HCT116 (cell line): ENCODE data around the gene CRISPLD2. TPM values are rescaled to one million over a fixed set of nuclear protein-coding genes. Genes with fewer than 3 reads are reported as not detected.

Source experiments
- ATAC-seq: fragments of 200-7000 bp; cut with Tn5 transposase; 2 replicates; pipeline ENCODE4 v1.9.1; 2020; ENCODE audit warnings: mild to moderate bottlenecking, moderate library complexity
- BruUV-seq: library from RNA; stranded (reverse); fragments of 400-500 nt; replicated peaks from 2 replicates; lab custom pipeline; 2021; lab: Mats Ljungman, UMichigan
- CTCF ChIA-PET: fragments of 300-600 bp; sonication (Branson Sonifier 250); formaldehyde crosslinking; loops from one replicate; lab custom pipeline; 2021; ENCODE audit warnings: antibody characterized with exemption; lab: Charles Lee
- POLR2A ChIA-PET: fragments of 300-600, 350-600 bp; sonication (Branson Sonifier 250); formaldehyde crosslinking; loops from one replicate; lab custom pipeline; 2021; ENCODE audit warnings: antibody characterized with exemption; lab: Charles Lee
- RAD21 ChIA-PET, 2 experiments: fragments of 300-600 bp; sonication (Branson Sonifier 250); formaldehyde crosslinking; loops; one replicate each; lab custom pipeline; 2023; ENCODE audit warnings: low total read pairs in 2 of 2; ENCODE audit not compliant: uncharacterized antibody in 2 of 2, unreplicated experiment in 2 of 2, low non-redundant PET in 1 of 2; lab: Charles Lee
- DNase-seq: peaks from one replicate; pipeline ENCODE4 v3.0.0-alpha.2; 2010; ENCODE audit warnings: low read depth, low spot score
- H2AFZ ChIP-seq: fragments of 200-600 bp; shearing (Covaris generic), sonication (generic); 2 replicates; pipeline ENCODE4 v1.6.1; 2017; ENCODE audit warnings: low read depth, mixed run types, mixed read lengths, antibody characterized with exemption, low read length; ENCODE audit not compliant: poor library complexity, severe bottlenecking
- H3K27ac ChIP-seq: 2 replicates; pipeline ENCODE4 v1.5.1; 2012; ENCODE audit warnings: low read depth, low read length
- H3K27me3 ChIP-seq: fragments of 200-600 bp; sonication (generic); 2 replicates; pipeline ENCODE4 v1.6.1; 2016; ENCODE audit warnings: mixed run types, low read length, mixed read lengths; ENCODE audit not compliant: insufficient read depth
- H3K36me3 ChIP-seq, 2 experiments: fragments of 200-500 bp in 1 of 2; fragments of 200-600 bp in 1 of 2; sonication (Bioruptor generic) in 1 of 2; sonication (generic) in 1 of 2; 2 replicates each; pipeline versions ENCODE4 v1.5.1 to v1.6.1; 2014 to 2016; ENCODE audit warnings: low read length in 2 of 2, inconsistent platforms in 1 of 2, mixed read lengths in 1 of 2, mixed run types in 1 of 2; ENCODE audit not compliant: insufficient read depth in 2 of 2, control insufficient read depth in 1 of 2
- H3K4me1 ChIP-seq, 2 experiments: fragments of 200-600 bp in 1 of 2; sonication (generic) in 1 of 2; 2 replicates each; pipeline versions ENCODE4 v1.5.1 to v1.6.1; 2012 to 2017; ENCODE audit warnings: low read length in 2 of 2, inconsistent platforms in 1 of 2, mild to moderate bottlenecking in 1 of 2, mixed read lengths in 1 of 2, mixed run types in 1 of 2, moderate library complexity in 1 of 2; ENCODE audit not compliant: insufficient read depth in 2 of 2, control insufficient read depth in 1 of 2
- H3K4me2 ChIP-seq: fragments of 200-600 bp; sonication (generic); 2 replicates; pipeline ENCODE4 v1.6.1; 2017; ENCODE audit warnings: mixed run types, low read length, mixed read lengths
- H3K4me3 ChIP-seq, 2 experiments: fragments of 200-600 bp in 1 of 2; sonication (generic) in 1 of 2; replicated peaks in 1 of 2; 2 replicates each; pipeline ENCODE4 v1.5.1; 2011 to 2016; ENCODE audit warnings: low read length in 2 of 2, control low read depth in 1 of 2, low read depth in 1 of 2, mild to moderate bottlenecking in 1 of 2, mixed read lengths in 1 of 2, mixed run types in 1 of 2
- H3K79me2 ChIP-seq: fragments of 200-600 bp; sonication (generic); 2 replicates; pipeline ENCODE4 v1.6.1; 2017; ENCODE audit warnings: mild to moderate bottlenecking, mixed run types, low read length, moderate library complexity, mixed read lengths; ENCODE audit not compliant: insufficient read depth
- H3K9ac ChIP-seq: fragments of 200-600 bp; sonication (generic); 2 replicates; pipeline ENCODE4 v1.6.1; 2016; ENCODE audit warnings: low read length, mixed read lengths
- H3K9me2 ChIP-seq: fragments of 200-600 bp; sonication (generic), shearing (Covaris generic); 2 replicates; pipeline ENCODE4 v1.6.1; 2017; ENCODE audit warnings: mixed run types, mild to moderate bottlenecking, moderate library complexity; ENCODE audit not compliant: insufficient read depth
- H3K9me3 ChIP-seq, 2 experiments: fragments of 200-500 bp in 1 of 2; fragments of 200-600 bp in 1 of 2; sonication (Bioruptor generic) in 1 of 2; sonication (generic) in 1 of 2; 2 replicates each; pipeline ENCODE4 v1.6.1; 2014 to 2017; ENCODE audit warnings: low read length in 2 of 2, mixed read lengths in 2 of 2, inconsistent platforms in 1 of 2, low read depth in 1 of 2, mild to moderate bottlenecking in 1 of 2, mixed run types in 1 of 2, moderate library complexity in 1 of 2; ENCODE audit not compliant: control insufficient read depth in 1 of 2, insufficient read depth in 1 of 2
- H4K20me1 ChIP-seq: fragments of 200-600 bp; sonication (generic), shearing (Covaris generic); 2 replicates; pipeline ENCODE4 v1.6.1; 2017; ENCODE audit warnings: mixed run types, mild to moderate bottlenecking, moderate library complexity; ENCODE audit not compliant: insufficient read depth
- CBX3 ChIP-seq: IDR thresholded peaks from 2 replicates; pipeline ENCODE4 v1.6.1; 2012; ENCODE audit warnings: low read depth
- CEBPB ChIP-seq: IDR thresholded peaks from 2 replicates; pipeline ENCODE4 v1.6.1; 2012; ENCODE audit warnings: low read depth
- EGR1 ChIP-seq: IDR thresholded peaks from 2 replicates; pipeline ENCODE4 v1.6.1; 2012; ENCODE audit warnings: low read depth
- ELF1 ChIP-seq: IDR thresholded peaks from 2 replicates; pipeline ENCODE4 v1.6.1; 2012; ENCODE audit warnings: low read depth, borderline replicate concordance
- EZH2 ChIP-seq: fragments of 200-600 bp; sonication (generic); IDR thresholded peaks from 2 replicates; pipeline ENCODE4 v1.6.1; 2017; ENCODE audit warnings: antibody characterized with exemption, mixed run types
- EZH2phosphoT487 ChIP-seq: fragments of 200-600 bp; IDR thresholded peaks from 2 replicates; pipeline ENCODE4 v1.6.1; 2018; ENCODE audit warnings: antibody characterized with exemption, borderline replicate concordance
- FOSL1 ChIP-seq: IDR thresholded peaks from 2 replicates; pipeline ENCODE4 v1.6.1; 2012; ENCODE audit warnings: low read depth
- JUND ChIP-seq: IDR thresholded peaks from 2 replicates; pipeline ENCODE4 v1.6.1; 2012
- MAX ChIP-seq: IDR thresholded peaks from 2 replicates; pipeline ENCODE4 v1.6.1; 2012
- POLR2A ChIP-seq: IDR thresholded peaks from 2 replicates; pipeline ENCODE4 v1.7.0; 2011; ENCODE audit warnings: borderline replicate concordance; ENCODE audit not compliant: insufficient read depth, insufficient read length; ENCODE audit errors: extremely low read depth
- POLR2AphosphoS5 ChIP-seq: IDR thresholded peaks from 2 replicates; pipeline ENCODE4 v1.6.1; 2011; ENCODE audit warnings: mild to moderate bottlenecking, low read depth, low read length, moderate library complexity
- SIN3A ChIP-seq: IDR thresholded peaks from 2 replicates; pipeline ENCODE4 v1.6.1; 2012; ENCODE audit warnings: low read depth
- SP1 ChIP-seq: IDR thresholded peaks from 2 replicates; pipeline ENCODE4 v1.6.1; 2012; ENCODE audit warnings: low read depth
- TCF7L2 ChIP-seq: IDR thresholded peaks from 2 replicates; pipeline ENCODE4 v1.7.0; 2011; ENCODE audit warnings: borderline replicate concordance, inconsistent platforms; ENCODE audit not compliant: insufficient read depth, insufficient read length; ENCODE audit errors: extremely low read depth
- YY1 ChIP-seq: IDR thresholded peaks from 2 replicates; pipeline ENCODE4 v1.6.1; 2011; ENCODE audit warnings: low read length, low read depth, moderate library complexity, mild to moderate bottlenecking; ENCODE audit not compliant: insufficient replicate concordance; ENCODE audit errors: extremely low read depth
- ZBTB33 ChIP-seq: IDR thresholded peaks from 2 replicates; pipeline ENCODE4 v1.6.1; 2011; ENCODE audit warnings: mild to moderate bottlenecking, low read length, moderate library complexity; ENCODE audit not compliant: insufficient replicate concordance; ENCODE audit errors: extremely low read depth
- ZFX ChIP-seq: fragments of 450-650 bp; IDR thresholded peaks from 2 replicates; pipeline ENCODE4 v1.6.1; 2017
- ZNF274 ChIP-seq: fragments of 200-500 bp; sonication (Bioruptor generic); IDR thresholded peaks from 2 replicates; pipeline ENCODE4 v1.6.1; 2014; ENCODE audit warnings: mild to moderate bottlenecking, low read depth, low read length, inconsistent platforms
- intact Hi-C: fragments of 100-400 bp; cut with micrococcal nuclease; formaldehyde crosslinking; loops from 2 replicates; pipeline ENCODE4 v1.10.0; 2022
- total RNA-seq: library from RNA; stranded (reverse); gene quantifications from one replicate; pipeline ENCODE4 v1.2.1, GENCODE V29; 2021; ENCODE audit not compliant: unreplicated experiment
- TF ChIP-seq, protein P1 (sequence below), 3 experiments: fragments of 200-600 bp in 1 of 3; sonication (generic) in 1 of 3; IDR thresholded peaks in 2 of 3; conservative IDR thresholded peaks in 1 of 3; 2 replicates each; pipeline ENCODE4 v1.5.1; 2012 to 2017; ENCODE audit warnings: low read depth in 2 of 3, low read length in 2 of 3, antibody characterized with exemption in 1 of 3, borderline replicate concordance in 1 of 3, control low read depth in 1 of 3, mild to moderate bottlenecking in 1 of 3, mixed read lengths in 1 of 3, mixed run types in 1 of 3, moderate library complexity in 1 of 3; ENCODE audit not compliant: insufficient read depth in 1 of 3

The CRISPLD2 gene
- total RNA-seq, 1 experiment from 2014 or later = 4.6 TPM

DNA sequence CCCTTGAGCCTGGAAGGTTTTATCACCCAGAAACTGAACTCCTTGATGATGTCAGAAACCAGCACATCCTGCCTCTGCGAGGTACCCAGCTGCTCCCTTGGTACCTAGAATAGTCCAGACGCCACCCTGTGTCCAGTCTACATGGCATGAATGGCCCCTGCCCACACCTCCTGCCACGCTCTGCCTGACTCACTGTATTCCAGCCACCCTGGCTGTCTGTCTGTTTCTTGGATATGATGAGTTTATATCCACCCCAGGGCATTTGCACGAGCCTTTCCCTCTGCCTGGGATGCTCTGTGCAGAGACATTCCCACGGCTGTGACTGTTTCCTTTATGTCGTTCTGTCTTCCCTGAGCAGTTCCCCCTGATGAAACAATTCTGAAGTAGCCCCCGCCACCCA lies 68.7 kb downstream of the CRISPLD2 start:
- Histone ChIP-seq H2AFZ (no peak overlapping the region), H3K27ac (no peak overlapping the region), H3K79me2 (no peaks in the 10 kb centered on the region), H3K4me1 (peaks cover 0 to 13% of the 10 kb centered on the region in 2 experiments; a peak in 2 of 4 replicates), H3K9ac (no peak overlapping the region), H3K4me3 (no peak overlapping the region), H3K9me2 (no peaks in the 10 kb centered on the region), H3K9me3 (no peaks in the 10 kb centered on the region), H3K36me3 (no peaks in the 10 kb centered on the region), H3K4me2 (no peak overlapping the region), H4K20me1 (no peaks in the 10 kb centered on the region), H3K27me3 (no peaks in the 10 kb centered on the region)
- ChIA-PET CTCF (no interaction called here), POLR2A (no interaction called here), RAD21 (no interaction called here)
- DNase-seq (no peak), ATAC-seq (0 out of 2 replicates have a peak, but pooled peaks have one; percentile 31)
- no TSS peak for BruUV-seq
- no peak for TF ChIP-seq YY1
- TF ChIP-seq CEBPB = no peak
- TF ChIP-seq SIN3A = no peak
- no peak for TF ChIP-seq JUND
- no peak for TF ChIP-seq MAX
- no peak for TF ChIP-seq POLR2A
- TF ChIP-seq CBX3 = no peak
- TF ChIP-seq EGR1 = no peak
- TF ChIP-seq EZH2phosphoT487 = no peak
- TF ChIP-seq EZH2 = no peak
- TF ChIP-seq ELF1 = no peak
- no peak for TF ChIP-seq ZNF274
- TF ChIP-seq FOSL1 = no peak
- TF ChIP-seq, protein P1, sequence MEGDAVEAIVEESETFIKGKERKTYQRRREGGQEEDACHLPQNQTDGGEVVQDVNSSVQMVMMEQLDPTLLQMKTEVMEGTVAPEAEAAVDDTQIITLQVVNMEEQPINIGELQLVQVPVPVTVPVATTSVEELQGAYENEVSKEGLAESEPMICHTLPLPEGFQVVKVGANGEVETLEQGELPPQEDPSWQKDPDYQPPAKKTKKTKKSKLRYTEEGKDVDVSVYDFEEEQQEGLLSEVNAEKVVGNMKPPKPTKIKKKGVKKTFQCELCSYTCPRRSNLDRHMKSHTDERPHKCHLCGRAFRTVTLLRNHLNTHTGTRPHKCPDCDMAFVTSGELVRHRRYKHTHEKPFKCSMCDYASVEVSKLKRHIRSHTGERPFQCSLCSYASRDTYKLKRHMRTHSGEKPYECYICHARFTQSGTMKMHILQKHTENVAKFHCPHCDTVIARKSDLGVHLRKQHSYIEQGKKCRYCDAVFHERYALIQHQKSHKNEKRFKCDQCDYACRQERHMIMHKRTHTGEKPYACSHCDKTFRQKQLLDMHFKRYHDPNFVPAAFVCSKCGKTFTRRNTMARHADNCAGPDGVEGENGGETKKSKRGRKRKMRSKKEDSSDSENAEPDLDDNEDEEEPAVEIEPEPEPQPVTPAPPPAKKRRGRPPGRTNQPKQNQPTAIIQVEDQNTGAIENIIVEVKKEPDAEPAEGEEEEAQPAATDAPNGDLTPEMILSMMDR (IDR thresholded peaks at IDR 0.05 in 2 of 3, conservative IDR thresholded peaks at IDR 0.05 in 1 of 3; ENCODE audit: borderline replicate concordance in 1 of 3, insufficient read depth in 1 of 3, low read depth in 2 of 3, low read length in 2 of 3) = no peak
- TF ChIP-seq TCF7L2 = no peak
- no peak for TF ChIP-seq POLR2AphosphoS5
- no peak for TF ChIP-seq SP1
- no peak for TF ChIP-seq ZBTB33
- TF ChIP-seq ZFX = no peak
- intact Hi-C loops = no loop called here
